Small intestine (tissue), 7 donors: ENCODE results near the gene SAMD15. TPM values are rescaled to one million over a fixed set of nuclear protein-coding genes. Genes with fewer than 3 reads are reported as not detected.
A peak's percentile ranks its signal among the peaks of the same experiment; 100 is the strongest.

Source experiments
- DNase-seq, 2 donors: peaks; one replicate each; pipeline versions ENCODE4 v3.0.0 to v3.0.0-alpha.2; 2013
- FAIRE-seq: peaks from 2 replicates; lab custom pipeline; 2012; peaks lifted over from hg19 to GRCh38; lab: Jason Lieb, UNC
- H3K27ac ChIP-seq, 3 donors: one replicate each; pipeline ENCODE4 v1.5.1; 2013; ENCODE audit warnings: low read length in 2 of 3, mild to moderate bottlenecking in 2 of 3, control low read depth in 1 of 3, inconsistent platforms in 1 of 3, low read depth in 1 of 3, moderate library complexity in 1 of 3
- H3K27me3 ChIP-seq, 3 donors: one replicate each; pipeline ENCODE4 v1.6.1; 2013; ENCODE audit warnings: low read length in 3 of 3, inconsistent platforms in 1 of 3; ENCODE audit not compliant: control insufficient read depth in 3 of 3, insufficient read depth in 3 of 3
- H3K36me3 ChIP-seq, 3 donors: one replicate each; pipeline ENCODE4 v1.6.1; 2013; ENCODE audit warnings: low read length in 3 of 3, inconsistent platforms in 1 of 3, low read depth in 1 of 3, mild to moderate bottlenecking in 1 of 3, moderate library complexity in 1 of 3; ENCODE audit not compliant: control insufficient read depth in 3 of 3, insufficient read depth in 2 of 3
- H3K4me1 ChIP-seq, 3 donors: one replicate each; pipeline ENCODE4 v1.6.1; 2013; ENCODE audit warnings: low read length in 2 of 3, inconsistent platforms in 1 of 3, low read depth in 1 of 3, mild to moderate bottlenecking in 1 of 3, moderate library complexity in 1 of 3; ENCODE audit not compliant: control insufficient read depth in 3 of 3, insufficient read depth in 2 of 3
- H3K4me3 ChIP-seq, 3 donors: one replicate each; pipeline ENCODE4 v1.5.1; 2013; ENCODE audit warnings: low read length in 3 of 3, control low read depth in 1 of 3, inconsistent platforms in 1 of 3, low read depth in 1 of 3, mild to moderate bottlenecking in 1 of 3, moderate library complexity in 1 of 3
- H3K9me3 ChIP-seq, 2 donors: one replicate each; pipeline ENCODE4 v1.6.1; 2013; ENCODE audit warnings: low read depth in 1 of 2, low read length in 1 of 2; ENCODE audit not compliant: control insufficient read depth in 2 of 2, insufficient read depth in 1 of 2
- WGBS, 3 donors: extraction: QIAGEN DNeasy Blood & Tissue Kit; methylation state at CpG; one replicate each; pipeline ENCODE4 v1.1.7; 2013; 5-methylcytosine and 5-hydroxymethylcytosine counted together
- polyA plus RNA-seq, 4 donors: library from polyadenylated mRNA; stranded (reverse) in 3 of 4; unstranded in 1 of 4; fragments of 200-250 nt in 3 of 4; fragments of 120-200 nt in 1 of 4; gene quantifications; one replicate each; pipeline versions ENCODE4 v1.2.1 to v1.2.3, GENCODE V29; 2013
- donor health status: healthy with polysubstance abuse.
- donor health status: control.
- donor health status: control.
- donor health status: Bipolar disorder and iron deficiency.
- donor health status: healthy.

Gene SAMD15
- polyA plus RNA-seq, 4 donors: 0.52 to 1.0 TPM; not detected in 2

GRCh38 chr14:77359626-77360025 lies 17.6 kb upstream of the SAMD15 start:
- Histone ChIP-seq H3K36me3 (no peaks in the 10 kb centered on the region), H3K9me3 (no peaks in the 10 kb centered on the region), H3K27ac (no peak overlapping the region), H3K4me1 (no peaks in the 10 kb centered on the region), H3K4me3 (no peak overlapping the region), H3K27me3 (no peaks in the 10 kb centered on the region)
- FAIRE-seq: no peak
- 86 to 91% (median 90%) methylated on average over 1 of the region's 1 CpG for WGBS, 3 donors
- no peak for DNase-seq

DNA sequence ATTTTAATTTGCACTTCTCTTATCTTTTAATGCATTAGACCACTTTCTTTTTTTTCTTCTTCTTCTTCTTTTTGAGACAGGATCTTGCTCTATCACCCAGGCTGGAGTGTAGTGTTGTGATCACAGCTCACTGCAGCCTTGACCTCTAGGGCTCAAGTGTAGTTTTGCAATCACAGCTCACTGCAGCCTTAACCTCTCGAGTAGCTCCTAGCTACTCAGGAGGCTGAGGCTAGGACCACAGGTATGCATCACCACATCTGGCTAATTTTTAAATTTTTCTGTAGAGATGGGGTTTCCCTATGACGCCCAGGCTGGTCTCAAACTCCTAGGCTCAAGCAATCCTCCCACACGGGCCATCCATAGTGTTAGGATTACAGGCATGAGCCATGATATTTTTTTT lies 13.0 kb upstream of the SAMD15 start:
- 88 to 92% (median 89%) methylated on average over 3 of the region's 3 CpGs for WGBS, 3 donors
- Histone ChIP-seq H3K27ac (no peak overlapping the region), H3K4me3 (no peak overlapping the region), H3K36me3 (no peaks in the 10 kb centered on the region), H3K27me3 (no peaks in the 10 kb centered on the region), H3K4me1 (no peaks in the 10 kb centered on the region), H3K9me3 (no peaks in the 10 kb centered on the region)
- no peak for FAIRE-seq
- no peak for DNase-seq

DNA sequence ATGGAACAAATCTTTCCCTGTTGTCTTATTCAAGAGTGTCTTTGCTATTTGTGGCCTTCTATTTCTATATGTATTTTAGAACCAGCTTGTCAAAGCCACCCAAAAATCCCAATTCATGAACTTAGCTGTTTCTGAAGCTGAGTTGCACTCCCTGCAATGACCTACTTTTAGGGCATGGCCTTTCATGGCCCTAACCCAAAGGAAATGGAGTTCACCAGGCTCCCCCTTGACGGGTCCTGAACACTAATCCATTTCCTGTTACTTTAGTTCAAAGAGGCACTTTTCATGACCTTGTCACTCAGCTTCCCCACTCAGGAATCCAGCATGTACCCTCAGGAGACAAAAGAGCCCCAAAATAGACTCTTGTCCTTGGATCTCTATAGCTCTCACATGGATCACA lies 7.9 kb upstream of the SAMD15 start:
- Histone ChIP-seq H3K4me3 (no peak overlapping the region), H3K27me3 (no peaks in the 10 kb centered on the region), H3K4me1 (peaks cover 0 to 3% (median 2%) of the 10 kb centered on the region in 3 donors), H3K9me3 (no peaks in the 10 kb centered on the region), H3K36me3 (no peaks in the 10 kb centered on the region), H3K27ac (no peak overlapping the region)
- no peak for DNase-seq
- FAIRE-seq: no peak
- WGBS, 3 donors: 45 to 86% (median 55%) methylated on average over 1 of the region's 1 CpG

DNA sequence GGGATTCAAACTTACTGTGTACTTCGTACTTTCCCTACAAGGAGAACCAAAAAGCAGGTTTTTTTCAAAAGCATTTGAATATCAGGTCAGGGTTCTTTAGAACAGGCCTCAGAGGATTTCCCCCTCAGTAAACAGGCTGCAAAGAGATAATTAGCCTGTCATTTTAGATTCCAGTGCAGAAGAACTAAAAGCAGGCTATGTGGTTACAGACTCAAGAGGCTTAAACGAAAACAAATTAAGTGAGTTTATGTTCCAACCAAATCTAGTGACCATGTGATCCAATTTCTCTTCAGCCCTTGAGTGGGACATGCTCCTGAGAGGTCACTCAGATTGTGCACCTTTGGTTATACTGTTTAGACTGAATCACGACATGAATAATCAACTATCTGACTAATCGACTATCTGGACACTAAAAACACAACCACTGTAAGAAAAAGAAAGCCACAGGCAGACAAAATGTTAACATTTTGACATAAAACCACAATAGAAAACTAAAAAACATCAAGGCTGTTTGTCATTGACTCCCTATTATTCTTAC lies 4.8 kb upstream of the SAMD15 start:
- Histone ChIP-seq H3K4me3 (no peak overlapping the region), H3K9me3 (no peaks in the 10 kb centered on the region), H3K27me3 (no peaks in the 10 kb centered on the region), H3K36me3 (no peaks in the 10 kb centered on the region), H3K4me1 (peaks cover 0 to 9% (median 2%) of the 10 kb centered on the region in 3 donors), H3K27ac (peak overlapping the region in 1 of 3 donors; percentile 1)
- DNase-seq (peak; percentile 3 to 46), FAIRE-seq (no peak)
- 34 to 46% (median 42%) methylated on average over 4 of the region's 4 CpGs for WGBS, 3 donors

- Histone ChIP-seq H3K36me3 (no peaks in the 10 kb centered on the region), H3K4me3 (peak overlapping the region in 1 of 3 donors; percentile 89), H3K27ac (no peak overlapping the region), H3K9me3 (no peaks in the 10 kb centered on the region), H3K27me3 (no peaks in the 10 kb centered on the region), H3K4me1 (peaks cover 0 to 12% (median 0%) of the 10 kb centered on the region in 3 donors)
- no peak for FAIRE-seq
- 67 to 85% (median 70%) methylated on average over 9 of the region's 9 CpGs for WGBS, 3 donors
- DNase-seq: no peak
These were observed 1.8 kb upstream of the SAMD15 start for GRCh38 chr14:77375164-77375950.

- DNase-seq (peak in 1 of 2 donors; percentile 20), FAIRE-seq (no peak)
- Histone ChIP-seq H3K36me3 (no peaks in the 10 kb centered on the region), H3K27ac (peak overlapping the region; percentile 66 to 89 (median 79)), H3K27me3 (no peaks in the 10 kb centered on the region), H3K9me3 (no peaks in the 10 kb centered on the region), H3K4me3 (peak overlapping the region; percentile 87 to 96 (median 89)), H3K4me1 (peaks cover 0 to 12% (median 0%) of the 10 kb centered on the region in 3 donors)
- 12 to 18% (median 16%) methylated on average over 24 of the region's 24 CpGs for WGBS, 3 donors
These were observed 1.0 kb upstream of the SAMD15 start for GRCh38 chr14:77375973-77376770.

DNA sequence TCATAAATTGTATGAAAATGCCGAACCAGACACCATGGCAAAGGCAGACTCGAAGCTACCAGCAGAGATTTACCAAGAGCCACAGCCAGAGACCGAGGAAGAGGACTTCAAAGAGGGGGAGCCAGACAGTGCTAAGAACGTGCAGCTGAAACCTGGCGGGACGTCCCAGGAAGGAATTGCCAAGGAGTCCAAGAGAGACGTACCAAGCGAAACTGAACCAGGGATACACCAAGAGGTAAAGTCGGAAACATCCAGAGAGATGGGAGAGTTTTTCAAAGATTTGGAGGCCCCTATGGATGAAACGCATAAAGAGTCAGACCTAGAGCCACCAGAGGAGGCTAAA lies 294 bp downstream of the SAMD15 start:
- WGBS, 3 donors: 9 to 14% (median 12%) methylated on average over 10 of the region's 10 CpGs
- H3K4me1 ChIP-seq: peaks cover 0 to 9% (median 0%) of the 10 kb centered on the region in 3 donors
- H3K36me3 ChIP-seq: no peaks in the 10 kb centered on the region
- H3K4me3 ChIP-seq: peak overlapping the region; percentile 87 to 96 (median 89)
- DNase-seq (no peak), FAIRE-seq (no peak)
- H3K27me3 ChIP-seq: no peaks in the 10 kb centered on the region
- H3K9me3 ChIP-seq: no peaks in the 10 kb centered on the region
- peak overlapping the region in 1 of 3 donors; percentile 89 for H3K27ac ChIP-seq

- no peak for FAIRE-seq
- no peaks in the 10 kb centered on the region for H3K36me3 ChIP-seq
- peaks cover 0 to 11% (median 0%) of the 10 kb centered on the region in 3 donors for H3K4me1 ChIP-seq
- no peaks in the 10 kb centered on the region for H3K9me3 ChIP-seq
- DNase-seq: no peak
- H3K27ac ChIP-seq: no peak overlapping the region
- no peaks in the 10 kb centered on the region for H3K27me3 ChIP-seq
- H3K4me3 ChIP-seq: no peak overlapping the region
- WGBS, 3 donors: 89 to 92% (median 91%) methylated on average over 6 of the region's 6 CpGs
These were observed 1.5 kb downstream of the SAMD15 start for GRCh38 chr14:77378701-77379100.
